ENCODE measurements around the gene KRTAP17-1.

- TF ChIP-seq CTCF (IDR thresholded peaks at IDR 0.05) (no peak), POLR2A (IDR thresholded peaks at IDR 0.05) (no peak)
Measured at GRCh38 chr17:41331606-41332005, 16.1 kb upstream of the KRTAP17-1 start.

All from adrenal gland (tissue), 5 donors.